ENCODE data around the gene NSG1. TPM values are rescaled to one million over a fixed set of nuclear protein-coding genes. Genes with fewer than 3 reads are reported as not detected.
"Not testable (repeated sequence)": the region's sequence is repeated elsewhere in the genome, so short reads cannot be mapped to it uniquely, and the experiment has no call there.

NSG1 gene
- total RNA-seq, 1 donor from 2014 or later = 24.5 TPM

- TF ChIP-seq CTCF (conservative IDR thresholded peaks at IDR 0.05) = no peak
- H3K36me3 Mint-ChIP-seq (ENCODE audit: low read depth) = peaks cover 10% of the 10 kb centered on the region
- H3K27me3 Mint-ChIP-seq (ENCODE audit: low read depth) = no peaks in the 10 kb centered on the region
- H3K9me3 Mint-ChIP-seq = no peaks in the 10 kb centered on the region
- H3K4me3 Mint-ChIP-seq = no peak overlapping the region
- peaks cover 5% of the 10 kb centered on the region for H3K4me1 Mint-ChIP-seq
- no peak for DNase-seq (ENCODE audit: low read depth, low spot score)
- H3K27ac Mint-ChIP-seq (ENCODE audit: unreplicated experiment) = no peak overlapping the region
Measured at GRCh38 chr4:4417886-4418285, 31.0 kb downstream of the NSG1 start.

DNA sequence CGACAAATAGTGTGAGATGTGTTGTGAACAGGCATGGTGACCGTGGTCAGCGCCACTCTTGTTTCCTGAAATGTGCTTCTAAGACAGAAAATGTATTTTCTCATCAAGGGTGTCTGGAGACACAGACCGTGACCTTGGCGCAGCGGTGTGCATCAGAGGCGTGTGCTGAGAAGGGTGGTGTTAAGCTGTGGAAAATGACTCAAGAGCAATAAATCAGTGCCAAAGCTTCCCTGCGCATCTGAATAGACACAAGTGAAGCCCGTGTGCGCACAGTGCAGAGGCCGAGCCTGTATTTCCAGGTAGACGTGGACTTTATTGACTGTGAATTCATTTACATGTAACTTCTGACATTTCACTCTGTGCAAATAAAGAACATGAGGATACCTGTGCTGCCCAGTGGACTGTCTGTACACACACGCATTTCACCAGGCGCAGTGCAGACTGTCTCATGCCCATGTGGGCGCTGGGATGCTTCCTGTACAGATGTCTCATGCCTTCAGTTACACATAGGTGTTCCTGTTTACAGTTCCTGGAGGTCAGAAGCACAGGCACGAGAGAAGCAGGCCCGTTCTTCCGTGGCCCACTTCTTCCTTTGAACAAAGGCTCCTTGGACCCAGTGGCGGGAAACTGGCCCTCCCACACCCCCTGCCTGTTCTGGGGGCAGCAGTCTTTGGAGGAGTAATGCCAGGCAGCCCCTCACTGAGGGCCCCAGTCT is 31.9 kb downstream of the NSG1 start:
- Mint-ChIP-seq H3K4me1 (peaks cover 9% of the 10 kb centered on the region), H3K4me3 (no peak overlapping the region), H3K27me3 (ENCODE audit: low read depth) (no peaks in the 10 kb centered on the region), H3K27ac (ENCODE audit: unreplicated experiment) (no peak overlapping the region), H3K9me3 (no peaks in the 10 kb centered on the region), H3K36me3 (ENCODE audit: low read depth) (peaks cover 12% of the 10 kb centered on the region)
- TF ChIP-seq CTCF (conservative IDR thresholded peaks at IDR 0.05) = no peak
- no peak for DNase-seq (ENCODE audit: low read depth, low spot score)

DNA sequence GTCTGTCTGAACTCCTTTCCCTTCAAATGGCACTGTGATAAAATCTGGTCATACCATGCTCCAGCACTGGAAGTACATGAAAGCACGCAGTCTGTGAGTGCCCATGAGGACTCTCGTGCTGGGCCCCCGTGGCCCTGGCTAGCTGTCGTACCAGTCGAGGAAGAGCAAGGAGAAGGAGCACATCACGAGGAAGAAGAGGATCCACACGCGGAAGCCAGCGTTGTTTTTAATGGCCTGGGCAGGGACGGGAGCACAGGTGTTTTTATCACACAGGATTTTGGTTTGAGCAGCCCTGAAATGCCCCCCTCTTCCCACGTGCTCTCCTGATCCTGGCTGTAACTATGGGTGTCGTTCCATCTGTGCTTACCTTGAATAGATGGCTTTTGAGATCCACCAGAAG is 33.0 kb downstream of the NSG1 start:
- Mint-ChIP-seq H3K27ac (ENCODE audit: unreplicated experiment) (peak overlapping the region; percentile 81), H3K4me1 (peaks cover 13% of the 10 kb centered on the region), H3K36me3 (ENCODE audit: low read depth) (peaks cover 12% of the 10 kb centered on the region), H3K4me3 (no peak overlapping the region), H3K27me3 (ENCODE audit: low read depth) (no peaks in the 10 kb centered on the region), H3K9me3 (no peaks in the 10 kb centered on the region)
- DNase-seq (ENCODE audit: low read depth, low spot score) = no peak
- TF ChIP-seq CTCF (conservative IDR thresholded peaks at IDR 0.05) = no peak

- DNase-seq (ENCODE audit: low read depth, low spot score) = no peak
- Mint-ChIP-seq H3K4me3 (no peak overlapping the region), H3K36me3 (ENCODE audit: low read depth) (peaks cover 12% of the 10 kb centered on the region), H3K9me3 (no peaks in the 10 kb centered on the region), H3K27me3 (ENCODE audit: low read depth) (no peaks in the 10 kb centered on the region), H3K27ac (ENCODE audit: unreplicated experiment) (peak overlapping the region; percentile 35), H3K4me1 (peaks cover 13% of the 10 kb centered on the region)
- no peak for TF ChIP-seq CTCF (conservative IDR thresholded peaks at IDR 0.05)
Measured at GRCh38 chr4:4420421-4420820, 33.5 kb downstream of the NSG1 start.

GRCh38 chr4:4421356-4421755 is 34.5 kb downstream of the NSG1 start:
- peaks cover 12% of the 10 kb centered on the region for H3K36me3 Mint-ChIP-seq (ENCODE audit: low read depth)
- peaks cover 18% of the 10 kb centered on the region for H3K4me1 Mint-ChIP-seq
- TF ChIP-seq CTCF (conservative IDR thresholded peaks at IDR 0.05) = no peak
- no peaks in the 10 kb centered on the region for H3K9me3 Mint-ChIP-seq
- no peaks in the 10 kb centered on the region for H3K27me3 Mint-ChIP-seq (ENCODE audit: low read depth)
- DNase-seq (ENCODE audit: low read depth, low spot score) = no peak
- no peak overlapping the region for H3K4me3 Mint-ChIP-seq
- H3K27ac Mint-ChIP-seq (ENCODE audit: unreplicated experiment) = peak overlapping the region; percentile 54

DNA sequence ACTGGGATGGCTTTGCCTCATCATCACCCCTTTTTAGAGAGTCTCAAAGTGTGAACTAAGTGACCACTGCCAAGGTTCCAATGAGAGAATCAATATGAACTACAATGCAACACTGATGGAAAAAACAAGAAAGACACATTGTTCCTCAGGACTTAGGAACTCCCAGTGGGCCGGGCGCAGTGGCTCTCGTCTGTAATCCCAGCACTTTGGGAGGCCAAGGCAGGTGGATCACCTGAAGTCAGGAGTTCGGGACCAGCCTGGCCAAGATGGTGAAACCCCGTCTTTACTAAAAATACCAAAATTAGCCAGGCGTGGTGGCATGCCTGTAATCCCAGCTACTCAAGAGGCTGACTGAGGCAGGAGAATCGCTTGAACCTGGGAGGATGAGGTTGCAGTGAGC is 35.2 kb downstream of the NSG1 start:
- not testable (repeated sequence) for H3K9me3 Mint-ChIP-seq; H3K36me3 Mint-ChIP-seq (ENCODE audit: low read depth); H3K27me3 Mint-ChIP-seq (ENCODE audit: low read depth); DNase-seq (ENCODE audit: low read depth, low spot score); H3K4me3 Mint-ChIP-seq; H3K27ac Mint-ChIP-seq (ENCODE audit: unreplicated experiment)
- peaks cover 26% of the 10 kb centered on the region for H3K4me1 Mint-ChIP-seq
